Activated effector memory CD4-positive, alpha-beta T cell treated with Interleukin-2 at 50 U/mL for 16 hours (primary cell): Measurements from ENCODE around the gene SDF2.
"Not testable (repeated sequence)": the region's sequence is repeated elsewhere in the genome, so short reads cannot be mapped to it uniquely, and the experiment has no call there.

ENCODE experiments used
- DNase-seq: peaks from one replicate; pipeline ENCODE4 v3.0.0-alpha.2; 2020

The SDF2 gene

GRCh38 chr17:28682655-28683054 is 20.9 kb upstream of the SDF2 start:
- DNase-seq = no peak

GRCh38 chr17:28675980-28676379 is 14.3 kb upstream of the SDF2 start:
- DNase-seq = no peak

- DNase-seq = no peak
Measured at GRCh38 chr17:28675490-28675889, 13.8 kb upstream of the SDF2 start.

GRCh38 chr17:28669918-28670317 is 8.2 kb upstream of the SDF2 start:
- DNase-seq = no peak

- DNase-seq = no peak
Measured at GRCh38 chr17:28667870-28668269, 6.2 kb upstream of the SDF2 start.

GRCh38 chr17:28665994-28666393 is 4.3 kb upstream of the SDF2 start:
- no peak for DNase-seq

- no peak for DNase-seq
Measured at GRCh38 chr17:28663723-28664122, 2.0 kb upstream of the SDF2 start.

GRCh38 chr17:28662527-28662829 is 772 bp upstream of the SDF2 start:
- DNase-seq = no peak

GRCh38 chr17:28659497-28659881 is 2.2 kb downstream of the SDF2 start:
- not testable (repeated sequence) for DNase-seq

- not testable (repeated sequence) for DNase-seq
Measured at GRCh38 chr17:28658766-28659496, 2.8 kb downstream of the SDF2 start.

- DNase-seq = not testable (repeated sequence)
Measured at GRCh38 chr17:28658342-28658741, 3.4 kb downstream of the SDF2 start.

- DNase-seq = no peak
Measured at GRCh38 chr17:28657756-28658155, 4.0 kb downstream of the SDF2 start.

- DNase-seq = no peak
Measured at GRCh38 chr17:28655160-28655559, 6.5 kb downstream of the SDF2 start.

- no peak for DNase-seq
Measured at GRCh38 chr17:28648698-28649097, 13.0 kb downstream of the SDF2 start.

- DNase-seq = no peak
Measured at GRCh38 chr17:28646039-28646754, 15.5 kb downstream of the SDF2 start.

- DNase-seq = no peak
Measured at GRCh38 chr17:28645576-28645939, 16.1 kb downstream of the SDF2 start.

- peak; percentile 96 for DNase-seq
Measured at GRCh38 chr17:28644787-28645575, 16.7 kb downstream of the SDF2 start, which contains the start of gene BLTP2. Gene BLTP2 (minus strand): TSS chr17:28645158. CDS start chr17:28645056, 102 bp downstream.

GRCh38 chr17:28643983-28644786 is 17.5 kb downstream of the SDF2 start:
- DNase-seq = no peak

- no peak for DNase-seq
Measured at GRCh38 chr17:28641579-28641978, 20.1 kb downstream of the SDF2 start.

- DNase-seq = no peak
Measured at GRCh38 chr17:28635506-28635905, 26.2 kb downstream of the SDF2 start.

GRCh38 chr17:28634206-28634865 is 27.4 kb downstream of the SDF2 start:
- DNase-seq = no peak

GRCh38 chr17:28626818-28627217 is 34.9 kb downstream of the SDF2 start:
- DNase-seq = no peak
